KMS-11 (cell line): ENCODE data around the gene EIF3A.

Source experiments
- H2AFZ ChIP-seq: fragments of 200-600 bp; sonication (generic); 2 replicates; pipeline ENCODE4 v1.6.1; 2016; ENCODE audit warnings: antibody characterized with exemption, mixed run types, low read depth
- H3K27ac ChIP-seq: fragments of 200-600 bp; sonication (generic); 2 replicates; pipeline ENCODE4 v1.6.1; 2016; ENCODE audit warnings: mild to moderate bottlenecking, mixed run types
- H3K27me3 ChIP-seq: fragments of 200-600 bp; sonication (generic); 2 replicates; pipeline ENCODE4 v1.6.1; 2017; ENCODE audit warnings: mild to moderate bottlenecking, low read depth, mixed run types, moderate library complexity; ENCODE audit not compliant: insufficient read depth
- H3K36me3 ChIP-seq: fragments of 200-600 bp; sonication (generic); 2 replicates; pipeline ENCODE4 v1.6.1; 2017; ENCODE audit warnings: mild to moderate bottlenecking, mixed run types; ENCODE audit not compliant: insufficient read depth
- H3K4me1 ChIP-seq: fragments of 200-600 bp; sonication (generic); 2 replicates; pipeline ENCODE4 v1.6.1; 2016; ENCODE audit warnings: mild to moderate bottlenecking, low read depth, mixed run types; ENCODE audit not compliant: poor library complexity, severe bottlenecking
- H3K4me2 ChIP-seq: fragments of 200-600 bp; sonication (generic); 2 replicates; pipeline ENCODE4 v1.7.0; 2016; ENCODE audit warnings: mild to moderate bottlenecking, mixed run types
- H3K4me3 ChIP-seq: fragments of 200-600 bp; sonication (generic); IDR thresholded peaks from 2 replicates; pipeline ENCODE4 v1.6.1; 2017; ENCODE audit warnings: low read depth, low read length, mixed read lengths; ENCODE audit not compliant: insufficient read depth
- H3K79me2 ChIP-seq: fragments of 200-600 bp; sonication (generic); 2 replicates; pipeline ENCODE4 v1.6.1; 2016; ENCODE audit warnings: low read depth, mixed run types; ENCODE audit not compliant: insufficient read depth
- H3K9ac ChIP-seq: fragments of 200-600 bp; sonication (generic); 2 replicates; pipeline ENCODE4 v1.6.1; 2016; ENCODE audit warnings: mild to moderate bottlenecking, mixed run types
- H4K20me1 ChIP-seq: fragments of 200-600 bp; sonication (generic); 2 replicates; pipeline ENCODE4 v1.6.1; 2016; ENCODE audit warnings: mild to moderate bottlenecking, mixed run types; ENCODE audit not compliant: insufficient read depth
- TF ChIP-seq, protein P1 (sequence below): fragments of 200-600 bp; sonication (generic); conservative IDR thresholded peaks from 2 replicates; pipeline ENCODE4 v1.6.1; 2017; ENCODE audit warnings: low read depth, mild to moderate bottlenecking, antibody characterized with exemption, low read length, moderate library complexity, mixed read lengths

The EIF3A gene

DNA sequence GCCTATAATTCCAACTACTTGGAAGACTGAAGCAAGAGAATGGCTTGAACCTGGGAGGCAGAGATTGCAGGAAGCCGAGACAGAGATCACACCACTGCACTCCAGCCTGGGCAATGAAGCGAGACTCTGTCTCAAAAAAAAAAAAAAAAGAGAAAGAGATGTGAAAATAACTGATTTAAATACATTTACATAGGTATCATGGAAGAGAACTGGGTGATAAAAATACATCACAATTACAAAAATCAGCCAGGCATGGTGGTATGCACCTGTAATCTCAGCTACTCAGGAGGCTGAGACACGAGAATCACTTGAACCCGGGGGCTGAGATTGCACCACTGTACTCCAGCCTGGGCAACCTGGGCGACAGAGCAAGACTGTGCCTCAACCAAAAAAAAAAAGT lies 31.3 kb downstream of the EIF3A start:
- Histone ChIP-seq H3K27me3 (no peaks in the 10 kb centered on the region), H3K4me2 (no peak overlapping the region), H2AFZ (no peak overlapping the region), H3K4me1 (no peaks in the 10 kb centered on the region), H3K4me3 (no peak overlapping the region), H3K27ac (no peak overlapping the region), H3K36me3 (peaks cover 38% of the 10 kb centered on the region), H3K9ac (no peak overlapping the region), H3K79me2 (peaks cover 95% of the 10 kb centered on the region), H4K20me1 (0 out of 2 replicates have a peak, but pooled peaks cover 9% of the 10 kb centered on the region)
- TF ChIP-seq, protein P1, sequence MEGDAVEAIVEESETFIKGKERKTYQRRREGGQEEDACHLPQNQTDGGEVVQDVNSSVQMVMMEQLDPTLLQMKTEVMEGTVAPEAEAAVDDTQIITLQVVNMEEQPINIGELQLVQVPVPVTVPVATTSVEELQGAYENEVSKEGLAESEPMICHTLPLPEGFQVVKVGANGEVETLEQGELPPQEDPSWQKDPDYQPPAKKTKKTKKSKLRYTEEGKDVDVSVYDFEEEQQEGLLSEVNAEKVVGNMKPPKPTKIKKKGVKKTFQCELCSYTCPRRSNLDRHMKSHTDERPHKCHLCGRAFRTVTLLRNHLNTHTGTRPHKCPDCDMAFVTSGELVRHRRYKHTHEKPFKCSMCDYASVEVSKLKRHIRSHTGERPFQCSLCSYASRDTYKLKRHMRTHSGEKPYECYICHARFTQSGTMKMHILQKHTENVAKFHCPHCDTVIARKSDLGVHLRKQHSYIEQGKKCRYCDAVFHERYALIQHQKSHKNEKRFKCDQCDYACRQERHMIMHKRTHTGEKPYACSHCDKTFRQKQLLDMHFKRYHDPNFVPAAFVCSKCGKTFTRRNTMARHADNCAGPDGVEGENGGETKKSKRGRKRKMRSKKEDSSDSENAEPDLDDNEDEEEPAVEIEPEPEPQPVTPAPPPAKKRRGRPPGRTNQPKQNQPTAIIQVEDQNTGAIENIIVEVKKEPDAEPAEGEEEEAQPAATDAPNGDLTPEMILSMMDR: no peak

DNA sequence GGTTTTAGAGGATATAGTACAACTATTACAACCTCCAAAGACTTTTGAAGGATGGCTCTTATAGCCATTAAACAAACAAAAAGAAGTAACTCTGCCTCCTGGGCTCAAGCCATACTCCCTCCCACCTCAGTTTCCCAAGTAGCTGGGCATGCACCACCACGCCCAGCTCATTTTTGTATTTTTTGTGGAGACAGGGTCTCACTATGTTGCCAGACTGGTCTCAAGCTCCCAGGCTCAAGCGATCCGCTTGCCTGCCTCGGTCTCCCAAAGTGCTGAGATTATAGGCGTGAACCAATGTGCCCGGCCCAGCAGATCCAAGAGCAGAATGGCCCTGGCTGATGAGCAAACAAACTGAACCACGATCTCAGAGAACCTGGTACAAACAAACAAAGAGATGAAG lies 35.1 kb downstream of the EIF3A start:
- Histone ChIP-seq H3K4me2 (no peak overlapping the region), H3K4me1 (no peaks in the 10 kb centered on the region), H3K27ac (no peak overlapping the region), H4K20me1 (peaks cover 14% of the 10 kb centered on the region; the same call in 1 of the 2 replicates), H3K9ac (no peak overlapping the region), H2AFZ (no peak overlapping the region), H3K36me3 (peaks cover 22% of the 10 kb centered on the region), H3K27me3 (no peaks in the 10 kb centered on the region), H3K4me3 (no peak overlapping the region), H3K79me2 (peaks cover 97% of the 10 kb centered on the region)
- TF ChIP-seq, protein P1: no peak

DNA sequence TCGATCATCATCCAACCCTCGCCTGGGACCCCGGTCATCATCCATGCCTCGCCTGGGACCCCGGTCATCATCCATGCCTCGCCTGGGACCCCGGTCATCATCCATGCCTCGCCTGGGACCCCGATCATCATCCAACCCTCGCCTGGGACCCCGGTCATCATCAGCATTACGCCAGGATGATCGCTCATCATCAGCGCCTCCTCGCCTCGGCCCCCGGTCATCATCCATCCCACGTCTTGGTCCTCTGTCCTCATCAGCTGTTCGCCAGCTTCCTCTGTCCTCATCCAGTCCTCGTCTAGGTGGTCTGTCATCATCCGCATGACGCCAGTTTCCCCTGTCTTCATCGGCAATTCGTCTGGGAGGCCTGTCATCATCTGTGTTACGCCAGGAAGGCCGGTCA lies 38.4 kb downstream of the EIF3A start:
- Histone ChIP-seq H3K4me1 (peaks cover 5% of the 10 kb centered on the region), H3K4me3 (no peak overlapping the region), H3K79me2 (peaks cover 90% of the 10 kb centered on the region), H3K27me3 (no peaks in the 10 kb centered on the region), H2AFZ (no peak overlapping the region), H3K36me3 (peaks cover 19% of the 10 kb centered on the region; the same call in 1 of the 2 replicates), H4K20me1 (peaks cover 18% of the 10 kb centered on the region; the same call in 1 of the 2 replicates), H3K27ac (no peak overlapping the region), H3K4me2 (no peak overlapping the region), H3K9ac (no peak overlapping the region)
- TF ChIP-seq, protein P1: no peak

DNA sequence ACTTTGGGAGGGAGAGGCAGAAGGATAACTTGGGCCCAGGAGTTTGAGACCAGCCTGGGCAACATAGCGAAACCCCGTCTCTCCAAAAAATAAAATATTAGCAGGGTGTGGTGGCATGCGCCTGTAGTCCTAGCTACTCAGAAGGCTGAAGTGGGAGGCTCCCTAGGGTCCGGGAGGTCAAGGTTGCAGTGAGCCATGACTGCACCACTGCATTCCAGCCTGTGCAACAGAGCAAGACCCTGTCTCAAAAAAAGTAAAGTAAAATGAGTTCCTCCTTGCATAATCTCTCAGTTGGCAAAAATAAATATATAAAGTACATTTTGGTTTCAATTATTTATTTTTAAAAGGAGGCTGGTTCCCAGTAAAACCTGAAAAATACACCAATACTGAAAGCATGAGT lies 39.3 kb downstream of the EIF3A start:
- no peak overlapping the region for H3K4me3 ChIP-seq
- peaks cover 88% of the 10 kb centered on the region for H3K79me2 ChIP-seq
- TF ChIP-seq, protein P1: no peak
- peaks cover 15% of the 10 kb centered on the region; the same call in 1 of the 2 replicates for H4K20me1 ChIP-seq
- H3K36me3 ChIP-seq: peaks cover 24% of the 10 kb centered on the region
- no peak overlapping the region for H2AFZ ChIP-seq
- H3K4me1 ChIP-seq: peaks cover 5% of the 10 kb centered on the region
- no peak overlapping the region for H3K27ac ChIP-seq
- no peak overlapping the region for H3K4me2 ChIP-seq
- H3K27me3 ChIP-seq: no peaks in the 10 kb centered on the region
- no peak overlapping the region for H3K9ac ChIP-seq

DNA sequence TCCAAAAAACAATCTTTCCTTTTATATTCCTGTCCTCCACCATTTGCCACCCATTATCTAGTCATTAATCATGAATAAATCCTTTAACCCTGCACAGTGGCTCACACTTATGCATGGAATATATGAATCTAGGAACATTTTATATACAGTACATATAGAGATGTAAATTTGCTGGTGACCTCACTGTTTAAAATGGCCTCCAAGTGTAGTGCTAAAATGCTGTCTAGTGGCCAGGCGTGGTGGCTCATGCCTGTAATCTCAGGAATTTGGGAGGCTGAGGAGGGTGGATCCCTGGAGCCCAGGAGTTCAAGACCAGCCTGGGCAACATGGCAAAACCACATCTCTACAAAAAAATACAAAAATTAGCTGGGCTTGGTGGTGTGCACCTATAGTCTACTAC lies 41.5 kb downstream of the EIF3A start:
- Histone ChIP-seq H4K20me1 (peaks cover 15% of the 10 kb centered on the region; the same call in 1 of the 2 replicates), H3K36me3 (peaks cover 35% of the 10 kb centered on the region), H3K4me2 (no peak overlapping the region), H3K4me3 (no peak overlapping the region), H2AFZ (no peak overlapping the region), H3K27me3 (no peaks in the 10 kb centered on the region), H3K4me1 (peaks cover 13% of the 10 kb centered on the region), H3K27ac (no peak overlapping the region), H3K9ac (no peak overlapping the region), H3K79me2 (peaks cover 73% of the 10 kb centered on the region)
- TF ChIP-seq, protein P1: no peak
